HG03457 (cell line): ENCODE data around the gene ABHD4.
"Not testable (repeated sequence)": the region's sequence is repeated elsewhere in the genome, so short reads cannot be mapped to it uniquely, and the experiment has no call there.

Experiments
- ATAC-seq: cut with Tn5 transposase; IDR thresholded peaks from one replicate; pipeline ENCODE4 v1.9.1; 2021; ENCODE audit warnings: moderate number of reproducible peaks; ENCODE audit not compliant: unreplicated experiment

Gene ABHD4, protein sequence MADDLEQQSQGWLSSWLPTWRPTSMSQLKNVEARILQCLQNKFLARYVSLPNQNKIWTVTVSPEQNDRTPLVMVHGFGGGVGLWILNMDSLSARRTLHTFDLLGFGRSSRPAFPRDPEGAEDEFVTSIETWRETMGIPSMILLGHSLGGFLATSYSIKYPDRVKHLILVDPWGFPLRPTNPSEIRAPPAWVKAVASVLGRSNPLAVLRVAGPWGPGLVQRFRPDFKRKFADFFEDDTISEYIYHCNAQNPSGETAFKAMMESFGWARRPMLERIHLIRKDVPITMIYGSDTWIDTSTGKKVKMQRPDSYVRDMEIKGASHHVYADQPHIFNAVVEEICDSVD

DNA sequence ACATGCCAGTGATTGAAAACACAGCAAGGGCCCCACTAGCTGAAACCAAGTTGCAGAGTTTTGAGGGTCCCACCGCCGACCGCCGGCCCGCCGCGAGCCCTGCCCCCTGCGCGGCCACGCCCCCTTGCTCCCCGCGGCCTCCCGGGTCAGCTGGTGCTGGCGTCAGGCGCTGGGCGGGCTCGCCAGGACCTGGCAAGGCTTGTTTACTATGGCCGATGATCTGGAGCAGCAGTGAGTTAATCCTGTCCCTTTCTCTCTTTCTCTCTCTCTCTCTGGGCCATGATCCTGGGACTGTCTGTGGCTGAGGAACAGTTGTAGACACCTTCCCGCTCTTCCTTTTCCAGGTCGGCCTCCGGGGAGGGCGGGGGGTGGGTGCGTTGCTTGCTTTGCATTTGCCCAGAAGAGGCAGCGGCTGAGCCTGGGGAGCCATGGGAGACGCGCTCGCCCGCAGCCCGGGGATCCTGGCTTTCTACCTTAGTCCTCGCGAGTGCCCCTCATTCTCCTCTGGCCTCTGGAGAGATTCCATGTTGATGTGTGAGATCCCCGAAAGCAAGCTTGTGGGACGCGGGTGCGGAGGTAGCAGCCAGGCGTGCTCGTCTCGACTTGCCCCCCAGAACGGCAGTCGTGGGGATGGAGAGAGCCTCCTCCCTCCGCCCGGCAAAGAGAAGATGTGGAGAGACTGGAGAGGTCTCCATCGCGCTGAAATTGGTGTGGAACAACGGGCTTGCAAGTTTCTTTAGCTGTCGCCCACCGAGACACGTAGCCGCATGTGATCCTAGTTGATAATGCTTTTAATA, at the start of gene ABHD4:
Gene ABHD4 (plus strand): TSS at position 202 of the 797 bp plus-strand sequence. CDS start 7 bp downstream, at position 209.
- no peak for ATAC-seq

DNA sequence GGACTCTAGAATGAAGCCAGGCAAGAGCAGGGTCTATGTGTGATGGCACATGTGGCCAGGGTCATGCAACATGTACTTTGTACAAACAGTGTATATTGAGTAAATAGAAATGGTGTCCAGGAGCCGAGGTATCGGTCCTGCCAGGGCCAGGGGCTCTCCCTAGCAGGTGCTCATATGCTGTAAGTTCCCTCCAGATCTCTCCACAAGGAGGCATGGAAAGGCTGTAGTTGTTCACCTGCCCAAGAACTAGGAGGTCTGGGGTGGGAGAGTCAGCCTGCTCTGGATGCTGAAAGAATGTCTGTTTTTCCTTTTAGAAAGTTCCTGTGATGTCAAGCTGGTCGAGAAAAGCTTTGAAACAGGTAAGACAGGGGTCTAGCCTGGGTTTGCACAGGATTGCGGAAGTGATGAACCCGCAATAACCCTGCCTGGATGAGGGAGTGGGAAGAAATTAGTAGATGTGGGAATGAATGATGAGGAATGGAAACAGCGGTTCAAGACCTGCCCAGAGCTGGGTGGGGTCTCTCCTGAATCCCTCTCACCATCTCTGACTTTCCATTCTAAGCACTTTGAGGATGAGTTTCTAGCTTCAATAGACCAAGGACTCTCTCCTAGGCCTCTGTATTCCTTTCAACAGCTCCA, 48.7 kb upstream of the ABHD4 start:
- ATAC-seq: no peak

DNA sequence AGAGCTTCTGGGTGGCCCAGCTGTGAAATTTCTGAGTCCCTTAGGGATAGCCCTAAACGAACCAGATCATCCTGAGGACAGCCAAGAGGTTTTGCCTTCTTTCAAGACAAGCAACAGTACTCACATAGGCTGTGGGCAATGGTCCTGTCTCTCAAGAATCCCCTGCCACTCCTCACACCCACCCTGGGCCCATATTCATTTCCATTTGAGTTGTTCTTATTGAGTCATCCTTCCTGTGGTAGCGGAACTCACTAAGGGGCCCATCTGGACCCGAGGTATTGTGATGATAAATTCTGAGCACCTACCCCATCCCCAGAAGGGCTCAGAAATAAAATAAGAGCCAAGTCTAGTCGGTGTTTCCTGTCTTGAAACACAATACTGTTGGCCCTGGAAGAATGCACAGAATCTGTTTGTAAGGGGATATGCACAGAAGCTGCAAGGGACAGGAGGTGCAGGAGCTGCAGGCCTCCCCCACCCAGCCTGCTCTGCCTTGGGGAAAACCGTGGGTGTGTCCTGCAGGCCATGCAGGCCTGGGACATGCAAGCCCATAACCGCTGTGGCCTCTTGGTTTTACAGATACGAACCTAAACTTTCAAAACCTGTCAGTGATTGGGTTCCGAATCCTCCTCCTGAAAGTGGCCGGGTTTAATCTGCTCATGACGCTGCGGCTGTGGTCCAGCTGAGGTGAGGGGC, 48.0 kb upstream of the ABHD4 start:
- peak; percentile 44 for ATAC-seq

DNA sequence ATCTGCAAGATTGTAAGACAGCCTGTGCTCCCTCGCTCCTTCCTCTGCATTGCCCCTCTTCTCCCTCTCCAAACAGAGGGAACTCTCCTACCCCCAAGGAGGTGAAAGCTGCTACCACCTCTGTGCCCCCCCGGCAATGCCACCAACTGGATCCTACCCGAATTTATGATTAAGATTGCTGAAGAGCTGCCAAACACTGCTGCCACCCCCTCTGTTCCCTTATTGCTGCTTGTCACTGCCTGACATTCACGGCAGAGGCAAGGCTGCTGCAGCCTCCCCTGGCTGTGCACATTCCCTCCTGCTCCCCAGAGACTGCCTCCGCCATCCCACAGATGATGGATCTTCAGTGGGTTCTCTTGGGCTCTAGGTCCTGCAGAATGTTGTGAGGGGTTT, 46.5 kb upstream of the ABHD4 start:
- ATAC-seq: no peak

DNA sequence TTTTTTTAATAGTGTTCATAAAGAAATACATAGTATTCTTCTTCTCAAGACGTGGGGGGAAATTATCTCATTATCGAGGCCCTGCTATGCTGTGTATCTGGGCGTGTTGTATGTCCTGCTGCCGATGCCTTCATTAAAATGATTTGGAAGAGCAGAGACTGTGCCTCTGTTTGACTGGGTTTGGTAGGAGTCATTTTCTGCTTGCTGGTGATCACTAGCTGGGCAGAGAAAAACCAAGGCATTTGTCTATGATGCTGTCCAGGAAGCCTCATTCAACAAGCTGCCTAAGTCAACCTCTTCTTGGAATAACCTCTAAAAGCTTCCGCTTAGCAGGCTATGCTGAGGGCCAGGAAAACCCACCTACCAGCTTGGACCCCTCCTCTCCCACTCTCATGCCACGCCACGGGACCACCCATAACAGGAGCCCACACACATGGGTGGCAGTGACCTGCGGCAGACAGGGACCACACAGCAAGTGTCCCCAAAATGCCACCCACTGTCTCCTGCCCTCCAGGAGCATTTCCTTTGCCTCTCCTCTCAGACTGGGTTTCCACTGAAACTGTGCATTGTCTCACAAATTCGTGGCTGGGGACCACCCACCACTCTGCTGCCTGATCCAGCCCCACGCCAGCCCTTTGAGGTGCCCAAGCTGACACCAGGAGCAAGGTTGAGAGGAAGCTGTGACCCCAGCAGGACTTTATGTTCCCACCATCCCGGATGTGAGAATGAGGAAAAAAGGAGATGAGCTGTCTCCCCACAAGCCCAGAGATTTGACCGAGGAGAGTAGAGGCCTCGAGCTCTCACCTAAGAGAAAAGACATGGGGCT, 45.9 kb upstream of the ABHD4 start:
- ATAC-seq: no peak

DNA sequence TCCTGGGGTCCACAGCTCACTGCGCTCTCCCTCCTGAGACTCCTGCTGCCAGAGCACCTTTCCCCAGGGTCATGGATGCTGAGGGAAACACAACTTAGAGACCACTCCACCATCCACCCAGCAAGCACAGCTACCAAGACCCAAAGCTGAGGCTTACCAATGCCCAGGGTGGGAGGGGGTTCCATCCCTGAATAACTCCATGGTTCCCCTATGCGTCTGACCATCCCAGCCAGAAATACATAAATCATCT, 45.3 kb upstream of the ABHD4 start:
- no peak for ATAC-seq

DNA sequence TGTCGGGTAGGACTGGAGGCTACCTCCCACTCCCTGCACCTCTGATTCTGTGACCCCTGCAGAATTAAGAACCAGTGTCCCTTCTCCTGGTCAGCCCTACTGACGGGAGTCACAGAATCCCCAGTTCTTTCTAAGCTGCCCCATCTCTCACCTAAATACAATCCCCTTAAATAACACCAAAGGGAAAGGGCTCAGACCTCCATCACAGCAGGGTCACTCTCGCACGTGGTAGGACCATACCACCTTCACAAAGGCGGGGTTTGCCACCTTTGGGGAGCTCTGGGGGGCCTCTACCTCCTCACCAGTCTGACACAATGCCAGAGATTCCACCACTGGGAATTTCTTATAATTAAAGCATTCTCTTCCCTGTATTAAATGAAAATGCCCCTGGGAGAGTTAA, 44.7 kb upstream of the ABHD4 start:
- no peak for ATAC-seq

DNA sequence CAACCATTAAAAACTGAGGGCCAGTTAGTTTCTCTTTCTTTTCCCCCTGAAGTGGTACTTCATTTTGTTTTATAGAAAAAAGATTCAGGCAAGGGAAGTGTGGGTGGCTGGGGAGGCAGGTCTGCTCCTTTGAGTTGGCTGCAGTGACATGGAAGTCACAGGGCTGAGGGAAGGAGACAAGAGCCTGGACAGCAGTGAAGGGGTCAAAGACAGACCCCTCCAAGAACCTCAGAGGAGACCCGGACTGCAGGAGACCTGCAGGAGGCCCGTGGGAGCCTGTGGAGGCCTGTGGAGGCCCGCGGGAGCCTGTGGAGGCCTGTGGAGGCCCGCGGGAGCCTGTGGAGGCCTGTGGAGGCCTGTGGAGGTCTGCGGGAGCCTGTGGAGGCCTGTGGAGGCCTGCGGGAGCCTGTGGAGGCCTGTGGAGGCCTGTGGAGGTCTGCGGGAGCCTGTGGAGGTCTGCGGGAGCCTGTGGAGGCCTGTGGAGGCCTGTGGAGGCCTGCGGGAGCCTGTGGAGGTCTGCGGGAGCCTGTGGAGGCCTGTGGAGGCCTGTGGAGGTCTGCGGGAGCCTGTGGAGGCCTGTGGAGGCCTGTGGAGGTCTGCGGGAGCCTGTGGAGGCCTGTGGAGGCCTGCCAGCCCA, 44.1 kb upstream of the ABHD4 start:
- not testable (repeated sequence) for ATAC-seq

DNA sequence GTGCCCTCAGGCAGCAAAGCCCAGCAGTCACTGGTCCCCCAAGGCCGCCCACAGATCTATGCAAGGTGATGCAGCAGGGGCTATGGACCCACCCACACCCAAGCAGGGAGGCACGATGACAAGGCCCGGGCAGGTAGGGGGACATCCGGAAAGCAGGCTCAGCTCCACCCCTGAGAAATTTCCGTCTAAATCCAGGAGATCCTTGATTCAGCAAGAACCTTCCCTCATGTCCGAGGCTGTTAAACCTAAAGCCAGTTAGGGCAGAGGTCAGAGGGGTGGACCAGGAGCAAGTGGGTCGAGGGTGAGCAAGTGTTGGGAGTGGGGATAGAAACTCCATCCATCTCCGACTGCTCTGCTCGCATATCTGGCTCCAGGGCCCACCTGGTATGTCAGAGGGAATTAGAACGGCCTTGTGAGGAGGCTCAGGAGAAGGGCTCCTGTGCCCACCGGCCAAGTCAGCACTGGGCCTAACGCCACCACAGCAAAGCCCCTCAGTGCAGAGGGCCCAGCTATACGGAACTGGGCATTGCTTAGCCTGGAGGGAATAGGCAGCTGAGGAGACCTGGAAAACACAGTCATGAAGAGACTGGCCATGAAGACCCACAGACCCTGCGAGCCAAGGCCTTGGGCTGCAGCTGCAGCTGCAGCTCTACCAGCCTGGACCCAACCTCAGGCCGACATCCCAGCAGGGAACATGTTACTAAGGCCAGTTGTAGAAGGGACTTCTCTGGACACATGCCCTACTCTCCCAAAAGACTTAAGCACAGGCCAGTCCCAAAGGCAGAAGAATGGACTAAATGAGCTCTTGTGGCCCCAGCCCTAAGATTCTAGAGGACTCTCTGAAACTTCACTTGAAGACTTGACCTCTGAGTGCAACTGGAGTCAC, 43.4 kb upstream of the ABHD4 start:
- no peak for ATAC-seq

DNA sequence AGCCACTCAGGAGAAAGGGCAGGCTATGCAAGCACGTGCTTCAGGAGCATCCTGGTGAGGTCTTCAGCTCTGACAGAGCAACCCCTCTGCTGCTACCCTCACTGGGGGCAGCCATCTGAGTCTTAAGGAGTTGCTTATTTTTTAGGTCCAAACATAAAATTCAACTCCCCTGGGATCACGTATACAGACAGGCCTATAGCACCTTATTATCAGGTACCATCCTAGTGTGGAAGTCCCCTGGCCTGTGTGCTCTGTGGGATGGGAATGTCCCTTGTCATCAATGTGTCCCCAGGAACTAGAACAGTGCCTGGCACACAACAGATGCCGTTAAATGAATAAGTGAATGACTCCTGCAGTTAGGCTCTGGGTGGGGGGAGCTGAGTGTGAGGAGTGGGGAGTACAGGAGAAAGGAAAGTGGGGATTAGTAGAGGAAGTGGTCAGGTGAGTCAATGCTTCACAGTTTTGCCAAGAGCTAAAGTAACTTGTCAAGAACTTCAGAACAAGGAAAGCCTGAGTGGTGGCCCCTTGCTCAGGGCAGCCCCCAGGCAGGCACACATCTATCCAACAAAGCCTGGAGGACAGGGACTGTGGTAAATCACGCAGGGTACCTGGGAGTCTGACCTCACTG, 42.6 kb upstream of the ABHD4 start:
- ATAC-seq: peak; percentile 13

DNA sequence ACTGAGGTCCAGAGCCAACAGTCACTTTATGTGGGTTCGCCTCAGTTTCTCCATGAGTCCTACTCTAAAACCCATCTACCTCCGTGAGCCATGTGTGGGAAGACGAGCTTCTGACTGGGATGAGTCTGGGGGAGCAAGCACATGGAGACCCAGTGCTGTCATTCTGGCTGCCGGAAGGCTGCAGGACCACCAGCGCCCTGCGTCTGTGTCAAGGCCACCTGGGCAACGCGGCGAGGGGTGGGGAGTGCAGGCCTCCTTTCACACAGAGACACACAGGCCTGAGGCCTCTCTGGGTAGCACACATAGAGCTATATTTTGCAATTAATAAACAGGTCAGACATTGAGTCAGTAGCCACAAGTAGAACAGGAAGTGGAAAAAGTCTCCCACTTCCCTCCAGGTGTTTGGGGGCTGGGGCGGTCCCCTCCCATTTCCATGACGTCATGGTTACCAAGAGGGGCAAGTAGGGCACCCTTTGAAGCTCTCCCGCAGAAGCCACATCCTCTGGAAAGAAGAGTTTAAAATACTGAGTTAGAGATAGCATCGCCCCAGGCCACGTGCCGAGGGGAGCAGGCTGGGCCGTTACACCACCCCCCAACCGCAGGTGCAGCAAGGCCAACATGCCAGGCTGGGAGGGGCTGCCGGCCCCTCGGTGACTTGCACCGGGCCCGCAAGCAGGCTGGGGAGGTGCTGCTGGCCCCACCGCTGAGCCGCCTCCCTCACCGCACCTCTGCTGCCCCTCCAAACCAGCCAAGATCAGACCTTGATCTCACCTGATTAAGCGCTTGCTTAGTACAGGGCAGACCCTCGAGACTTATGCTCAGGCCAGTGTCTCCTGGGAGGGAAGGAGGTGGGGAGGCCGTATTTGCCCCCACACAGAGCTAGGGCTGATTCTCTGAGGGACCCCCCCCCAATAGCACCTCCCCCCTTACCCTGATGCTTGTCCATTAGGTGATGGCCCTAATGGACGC, 41.8 kb upstream of the ABHD4 start:
- ATAC-seq: peak; percentile 57

DNA sequence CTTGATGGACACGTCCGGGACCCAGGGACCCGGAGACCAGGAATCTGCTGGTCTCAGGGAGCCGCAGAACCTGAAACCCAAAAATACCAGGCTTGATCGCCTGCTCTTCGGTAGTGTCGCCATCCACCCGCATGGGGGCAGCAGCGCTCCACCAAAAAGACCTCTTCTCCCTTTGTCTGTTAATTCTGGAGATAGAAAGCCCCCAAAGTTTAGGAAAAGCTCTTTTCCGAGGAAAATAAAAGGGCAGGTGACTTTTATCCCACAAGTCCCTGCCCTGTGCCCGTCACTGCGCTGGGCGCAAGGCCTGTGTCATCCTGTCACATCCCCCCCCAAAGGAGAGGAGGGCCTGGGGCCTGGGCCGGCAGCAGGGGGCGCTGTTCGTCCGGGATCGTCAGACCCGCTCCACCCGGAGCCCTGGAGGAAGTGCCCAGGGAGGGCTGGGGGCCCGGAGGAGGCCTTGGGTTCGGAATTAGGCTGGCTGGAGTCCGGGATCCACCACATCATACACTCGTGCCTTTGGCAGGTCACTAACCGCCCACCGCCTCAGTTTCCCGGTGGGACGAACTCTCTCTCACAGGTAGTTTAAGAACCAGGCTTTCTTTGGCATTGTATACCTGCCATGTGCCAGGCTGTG, 41.0 kb upstream of the ABHD4 start:
- ATAC-seq: no peak

DNA sequence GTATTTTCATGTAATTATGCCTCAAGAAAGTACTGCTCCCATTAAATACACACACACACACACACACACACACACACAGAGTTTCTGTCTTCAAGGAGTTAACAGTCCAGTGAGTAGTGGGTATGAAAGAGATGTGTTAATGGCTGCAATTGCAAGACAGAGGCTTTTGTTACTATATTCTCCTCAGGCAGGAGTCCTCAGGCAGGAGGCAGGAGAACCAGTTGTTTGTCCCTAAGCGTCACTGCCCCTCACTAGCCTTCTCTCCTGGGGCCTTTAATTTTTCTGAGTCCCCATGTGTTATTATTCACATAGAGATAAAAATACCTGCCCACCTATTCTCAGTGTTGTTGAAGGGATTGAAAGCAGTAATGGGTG, 40.3 kb upstream of the ABHD4 start:
- ATAC-seq: no peak

DNA sequence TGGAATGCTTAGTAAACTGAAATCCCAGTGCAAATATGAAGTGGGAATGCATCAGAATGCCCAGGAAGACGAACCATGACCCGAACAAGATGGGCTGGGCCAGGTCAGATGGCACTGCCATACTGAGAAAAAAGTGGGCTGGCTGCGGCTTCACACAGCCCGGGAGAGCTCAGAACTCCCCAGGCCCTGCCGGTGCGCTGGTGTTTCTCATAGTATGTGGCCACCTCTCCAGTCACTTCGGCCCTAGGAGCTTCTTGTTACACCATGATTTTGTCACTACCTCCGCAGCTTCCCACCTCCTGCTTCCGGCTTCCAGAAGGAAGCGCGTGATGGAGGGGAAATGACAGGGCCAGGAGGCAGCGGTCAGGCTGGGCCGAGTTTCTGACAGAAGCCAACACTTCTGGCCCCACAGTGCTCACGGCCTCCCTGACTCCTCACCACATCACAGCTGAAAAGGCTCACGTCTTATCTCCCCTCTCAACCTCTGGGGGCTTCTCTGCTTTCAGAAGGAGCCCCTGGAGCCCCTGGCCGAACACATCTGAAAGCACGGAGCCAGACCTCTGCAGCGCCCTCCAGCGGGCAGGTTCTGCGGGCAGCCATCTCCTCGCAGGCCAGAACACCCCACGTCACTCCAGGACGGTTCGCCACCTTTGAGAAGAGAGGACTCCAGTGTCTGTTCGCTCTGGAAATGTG, 39.7 kb upstream of the ABHD4 start:
- ATAC-seq: no peak

DNA sequence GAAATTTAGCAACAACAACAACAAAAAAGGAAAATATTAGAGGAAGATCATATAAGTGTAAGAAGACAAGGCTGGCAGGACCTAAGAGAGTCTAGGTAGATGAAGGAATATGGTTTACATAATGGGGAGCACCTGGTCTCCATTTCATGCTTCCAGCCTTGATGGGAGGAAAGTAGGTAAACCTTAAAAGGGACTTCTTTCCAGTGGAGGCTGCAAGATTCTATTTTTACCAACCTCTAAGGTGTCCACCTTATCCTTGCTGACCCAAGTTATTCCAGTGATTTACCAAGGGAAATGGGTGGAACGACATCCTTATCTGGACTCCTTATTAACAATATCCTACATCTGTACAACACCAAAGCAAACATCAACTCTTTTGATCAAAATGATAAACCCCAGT, 39.1 kb upstream of the ABHD4 start:
- ATAC-seq: no peak

DNA sequence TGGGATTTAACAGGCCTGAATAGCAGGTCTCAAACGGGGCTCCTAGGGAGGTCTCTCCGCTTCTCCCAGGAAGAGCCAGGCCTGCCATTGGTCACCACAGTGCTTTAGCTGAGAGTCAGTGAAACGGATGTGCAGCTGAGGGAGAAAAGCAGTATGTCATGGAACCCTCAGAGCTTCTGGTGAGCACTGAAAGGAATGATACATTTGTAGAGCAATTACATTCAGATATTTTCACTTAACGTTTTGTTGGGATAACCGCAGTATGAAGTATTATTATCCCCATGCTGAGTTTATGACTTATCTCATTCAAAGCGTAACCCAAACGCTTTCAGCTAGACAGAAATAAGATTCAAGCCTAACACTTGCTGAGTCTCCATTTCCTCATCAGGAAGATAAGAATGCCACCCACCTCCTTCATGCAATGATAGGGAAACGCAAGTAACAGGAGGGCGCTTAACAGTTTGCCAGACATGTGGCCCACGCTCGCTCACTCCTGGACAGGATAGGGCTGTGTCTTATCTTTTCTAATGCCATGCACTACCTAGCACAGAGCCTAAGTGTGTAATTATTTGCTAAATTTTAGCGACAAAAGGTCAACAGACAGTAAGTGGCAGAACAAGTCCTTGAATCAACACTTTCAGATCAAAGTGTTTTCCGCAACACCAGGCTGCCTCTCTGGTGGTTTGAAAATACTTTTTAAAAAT, 37.3 kb upstream of the ABHD4 start:
- no peak for ATAC-seq
